GM18519 (cell line): ENCODE results near the gene AGPS.

ENCODE experiments used
- ATAC-seq: cut with Tn5 transposase; IDR thresholded peaks from one replicate; pipeline ENCODE4 v1.9.1; 2021; ENCODE audit warnings: mild to moderate bottlenecking, moderate library complexity; ENCODE audit not compliant: unreplicated experiment, low FRiP score

Gene AGPS

DNA sequence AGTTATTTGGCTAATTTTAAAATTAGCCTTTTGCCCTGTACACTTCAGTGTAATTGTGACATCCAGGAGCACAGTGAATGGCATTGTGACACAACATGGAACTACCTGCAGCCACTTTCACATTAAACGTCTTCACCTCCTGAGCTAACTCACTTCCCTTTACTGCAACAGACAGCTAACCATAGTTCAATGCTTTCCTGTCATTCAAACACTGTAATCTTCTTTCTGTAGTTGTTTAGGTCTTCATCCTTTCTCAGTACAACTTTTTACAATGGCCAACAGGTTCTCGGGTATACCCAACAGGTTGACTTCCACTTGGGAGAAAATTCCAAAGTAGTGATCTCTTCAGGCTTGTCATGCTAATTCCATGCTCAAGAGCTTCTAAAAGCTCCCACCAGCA lies 8.6 kb upstream of the AGPS start:
- ATAC-seq: no peak

DNA sequence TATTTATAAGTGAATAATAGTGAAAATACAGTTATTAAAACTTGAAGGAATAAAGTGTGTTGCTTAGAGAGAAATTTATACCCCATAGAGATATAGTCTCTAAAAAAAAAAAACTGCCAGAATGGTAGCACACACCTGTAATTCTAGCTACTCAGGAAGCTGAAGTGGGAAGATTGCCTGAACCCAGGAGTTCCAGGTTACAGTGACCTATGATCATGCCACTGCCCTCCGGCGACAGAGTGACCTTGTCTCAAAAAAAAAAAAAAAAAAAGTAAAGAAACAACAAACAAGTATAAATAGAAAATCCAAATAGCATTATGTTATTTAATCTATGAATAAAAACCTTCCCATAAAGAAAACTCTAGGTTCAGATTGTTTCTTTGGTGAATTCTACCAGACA lies 7.4 kb upstream of the AGPS start:
- no peak for ATAC-seq

DNA sequence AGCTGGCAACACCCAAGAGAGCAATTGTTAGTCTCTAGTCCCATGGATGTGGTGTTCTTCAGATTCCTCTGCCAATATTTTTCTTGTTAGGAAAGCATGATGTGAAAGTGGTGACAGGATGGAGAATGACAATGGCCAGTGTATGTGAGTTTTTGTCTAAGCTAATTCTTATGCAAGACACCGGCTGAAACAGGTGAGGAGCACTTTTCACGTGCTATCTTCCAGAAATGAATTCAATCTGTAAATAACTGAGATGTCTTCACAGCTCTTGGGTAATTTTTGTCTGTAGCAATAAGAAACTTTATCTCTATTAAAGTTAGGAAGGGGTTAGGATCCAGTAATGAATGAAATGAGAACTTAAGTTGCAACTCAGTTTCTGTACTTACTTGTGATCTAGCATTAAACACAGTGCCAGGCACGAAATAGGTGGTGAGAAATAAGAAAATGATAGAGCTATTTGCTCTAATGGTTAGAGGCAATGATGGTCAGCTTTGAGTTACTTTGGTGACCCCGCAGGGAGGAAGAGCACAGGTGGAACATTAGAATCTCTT lies 676 bp upstream of the AGPS start:
- no peak for ATAC-seq

DNA sequence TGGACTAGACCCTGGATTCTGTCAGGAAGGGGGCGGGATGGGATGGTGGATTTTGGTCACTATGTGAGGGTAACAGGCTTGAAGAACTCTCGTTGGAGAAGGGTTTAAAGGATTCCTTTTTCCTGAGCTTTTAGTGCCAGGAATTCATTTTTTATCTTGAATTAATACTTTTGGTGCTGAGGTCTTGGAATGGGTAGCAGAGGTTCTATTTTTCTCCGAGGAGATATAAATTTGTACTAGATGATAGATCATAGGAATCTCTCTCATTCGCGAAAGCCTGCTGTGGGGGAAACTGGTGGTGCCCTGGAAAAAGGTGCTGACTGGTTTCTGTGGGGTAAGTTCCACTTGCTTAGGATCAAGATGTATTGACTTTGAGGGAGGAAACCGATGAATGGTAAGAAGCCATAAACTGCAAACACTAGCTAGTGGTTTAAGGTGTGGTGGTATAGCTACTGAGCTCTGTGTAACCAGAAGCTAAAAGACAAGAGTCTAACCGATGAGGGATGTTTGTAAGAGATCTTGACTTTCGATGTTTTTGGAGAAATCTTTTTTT lies 706 bp downstream of the AGPS start:
- no peak for ATAC-seq

DNA sequence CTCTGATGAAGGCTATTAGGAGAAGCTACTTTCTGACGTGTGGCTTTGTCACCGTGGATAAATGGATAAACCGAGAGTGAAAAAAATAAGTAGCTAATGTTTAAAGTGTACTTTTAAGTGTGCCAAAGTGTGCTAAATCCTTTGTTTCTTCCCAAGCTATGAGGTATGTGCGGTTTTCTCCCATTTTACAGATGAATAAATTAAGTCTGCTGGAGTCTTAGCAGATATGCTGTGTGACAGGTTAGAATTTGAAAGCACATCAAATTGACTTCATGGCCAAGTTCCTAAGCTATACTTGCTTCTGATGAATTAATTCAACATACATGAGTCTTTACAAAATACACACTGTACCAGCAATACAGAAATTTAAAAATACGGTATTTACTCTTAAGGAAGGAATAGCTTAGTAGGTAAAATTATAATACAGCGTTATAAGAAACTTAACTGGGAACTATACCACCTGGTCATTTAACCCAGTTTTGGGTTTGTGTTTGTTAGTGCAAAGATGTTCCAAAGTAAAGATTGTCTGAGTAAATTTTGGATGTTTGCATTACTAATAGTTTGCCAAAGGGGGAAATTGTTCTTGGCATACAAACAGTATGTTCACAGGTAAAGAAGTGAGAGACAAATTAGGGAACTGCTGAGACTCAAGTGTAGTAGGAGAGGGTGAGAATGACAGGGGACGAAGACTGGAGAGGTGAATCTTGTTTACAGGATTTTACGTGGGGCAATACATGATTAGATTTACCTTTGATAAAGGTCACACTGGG lies 1.4 kb downstream of the AGPS start:
- ATAC-seq: no peak

DNA sequence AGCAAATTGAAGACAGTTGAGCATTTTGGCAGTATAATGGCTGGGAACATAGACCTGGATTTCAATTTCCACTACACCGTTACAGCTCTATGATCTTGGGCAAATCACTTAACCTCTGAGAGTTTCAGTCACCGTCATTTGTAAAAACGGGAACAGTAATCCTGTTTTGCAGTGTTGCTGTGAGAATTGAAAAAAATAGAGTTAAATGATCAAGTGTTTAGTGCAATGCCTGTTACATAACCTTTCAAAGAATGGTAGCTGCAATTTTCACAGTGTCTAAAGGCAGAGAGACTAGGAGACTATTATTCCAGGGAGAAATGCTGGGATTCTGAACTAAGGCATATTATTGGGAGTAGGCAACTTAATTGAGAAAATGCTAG lies 2.0 kb downstream of the AGPS start:
- ATAC-seq: no peak

DNA sequence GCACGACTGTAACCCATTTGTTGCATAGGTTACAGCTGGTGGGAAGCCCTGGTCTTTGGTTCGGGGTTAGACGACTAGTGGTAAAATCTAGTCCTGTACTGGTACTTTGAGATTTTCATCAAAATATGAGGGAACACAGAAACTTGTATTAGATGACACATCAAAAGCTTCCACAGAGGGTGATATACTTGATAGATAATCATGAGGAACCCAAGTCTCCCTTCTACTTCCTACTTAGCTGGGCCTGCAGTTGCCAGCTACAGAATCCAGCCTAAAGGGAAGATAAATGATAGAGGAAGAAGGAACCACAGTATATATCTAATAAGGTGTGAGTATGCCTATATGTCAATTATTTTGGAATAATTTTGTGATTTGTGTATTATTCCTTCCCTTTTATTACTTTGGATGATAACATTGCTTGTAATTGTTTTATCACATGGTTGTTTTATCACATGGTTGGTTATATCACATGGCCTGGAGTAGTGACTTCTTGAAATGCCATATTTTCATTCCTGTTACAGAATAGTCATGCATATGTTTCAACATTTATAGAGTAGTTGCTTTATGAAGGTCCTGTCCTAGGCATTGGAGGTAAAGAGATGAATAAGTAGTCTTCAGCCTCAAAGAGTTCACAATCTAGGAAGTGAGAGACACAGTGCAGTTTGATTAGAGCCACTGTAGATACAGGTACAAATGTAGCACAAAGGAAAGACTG lies 2.9 kb downstream of the AGPS start:
- no peak for ATAC-seq

DNA sequence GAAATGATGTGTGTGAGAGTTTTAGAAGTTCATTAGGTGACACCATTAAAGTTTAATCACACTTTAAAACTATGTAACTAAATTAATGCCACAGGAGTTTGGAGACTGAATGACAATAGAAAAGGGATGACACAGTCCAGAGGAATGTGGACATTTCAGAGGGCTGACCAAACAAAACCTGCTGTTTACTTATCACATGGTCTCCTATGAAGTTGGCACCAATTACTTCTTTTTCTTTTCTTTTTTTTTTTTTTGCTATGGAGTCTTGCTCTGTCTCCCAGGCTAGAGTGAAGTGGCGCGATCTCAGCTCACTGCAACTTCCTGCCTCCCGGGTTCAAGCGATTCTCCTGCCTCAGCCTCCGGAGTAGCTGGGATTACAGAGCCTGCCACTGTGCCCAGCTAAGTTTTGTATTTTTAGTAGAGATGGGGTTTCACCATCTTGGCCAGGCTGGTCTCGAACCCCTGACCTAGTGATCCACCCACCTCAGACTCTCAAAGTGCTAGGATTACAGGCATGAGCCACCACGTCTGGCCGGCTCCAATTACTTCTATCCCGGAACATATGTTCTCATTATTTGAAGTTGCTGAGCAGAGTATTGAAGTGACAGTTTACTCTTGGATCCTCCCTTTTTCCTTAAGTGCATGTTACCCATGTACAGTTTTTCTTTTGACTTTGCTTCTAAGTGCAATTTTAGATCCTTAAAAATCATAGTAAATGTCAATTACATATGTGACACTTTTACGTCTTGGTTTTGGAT lies 4.3 kb downstream of the AGPS start:
- no peak for ATAC-seq

DNA sequence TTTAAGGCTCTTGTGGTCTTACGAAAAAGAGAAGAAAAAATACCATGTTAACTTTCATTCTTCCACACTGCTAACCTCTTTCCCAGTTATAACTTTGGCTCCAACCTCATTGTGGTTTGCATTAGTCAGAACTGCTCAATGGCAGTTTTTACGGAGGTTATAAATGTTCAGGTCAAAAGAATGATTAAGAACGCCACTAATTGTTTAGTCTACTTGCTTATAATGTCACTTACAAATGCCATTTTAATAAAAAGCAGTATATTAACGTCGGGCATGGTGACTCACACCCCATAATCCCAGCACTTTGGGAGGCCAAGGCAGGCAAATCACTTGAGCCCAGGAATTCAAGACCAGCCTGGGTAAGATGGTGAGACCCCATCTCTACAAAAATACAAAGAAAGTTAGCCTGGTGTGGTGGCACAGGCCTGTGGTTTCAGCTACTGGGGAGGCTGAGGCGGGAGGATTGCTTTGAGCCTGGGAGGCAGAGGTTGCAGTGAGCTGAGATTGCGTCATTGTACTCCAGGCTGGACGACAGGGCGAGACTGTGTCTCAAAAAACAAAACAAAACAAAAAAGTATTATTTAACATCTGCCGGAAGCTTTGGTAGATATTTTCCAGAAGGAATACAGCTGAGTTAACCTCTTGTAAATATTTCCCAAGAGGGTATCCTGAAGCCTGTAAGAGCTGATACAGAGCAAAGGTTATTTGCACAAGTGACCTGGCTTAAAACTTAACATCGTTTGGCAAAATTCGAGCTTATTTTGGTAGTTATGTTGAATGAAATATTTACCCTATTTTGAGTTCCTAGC lies 5.1 kb downstream of the AGPS start:
- no peak for ATAC-seq

DNA sequence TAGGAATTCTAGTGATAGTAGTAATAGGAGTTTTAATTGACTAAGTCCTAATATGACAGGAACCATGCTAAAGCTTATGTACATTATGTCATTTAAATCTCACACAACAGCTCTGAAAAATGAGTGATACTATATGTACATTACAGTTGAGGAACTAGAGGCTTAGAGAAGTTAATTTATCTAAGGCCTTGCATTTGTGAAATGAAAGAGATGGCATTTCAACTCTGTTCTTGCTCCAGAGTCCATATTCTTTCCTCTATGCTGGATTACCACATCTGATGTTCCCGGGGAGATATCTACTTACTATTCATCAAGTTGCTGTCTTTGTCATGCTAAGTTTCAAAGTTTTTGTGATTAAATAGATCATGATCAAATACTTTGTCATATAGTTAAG lies 5.7 kb downstream of the AGPS start:
- ATAC-seq: no peak

DNA sequence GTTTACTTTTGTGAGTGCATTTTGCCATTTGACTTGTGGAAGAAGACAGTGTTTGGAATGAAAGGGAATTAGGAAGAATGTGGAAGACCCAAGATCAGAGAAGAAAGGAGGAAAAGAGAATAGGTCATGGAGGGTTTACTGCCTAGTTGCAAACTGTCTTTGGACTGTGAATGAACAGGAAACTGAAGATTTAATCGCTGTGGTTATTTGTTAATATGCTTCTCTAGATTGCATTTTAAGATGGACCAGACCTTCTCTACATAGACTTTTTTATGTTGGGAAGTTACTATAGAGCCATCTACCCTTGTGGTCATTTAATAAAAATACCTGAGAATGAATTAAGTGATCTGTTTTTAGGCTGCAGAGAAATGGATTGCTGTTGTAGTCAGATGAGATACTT lies 6.2 kb downstream of the AGPS start:
- ATAC-seq: no peak

DNA sequence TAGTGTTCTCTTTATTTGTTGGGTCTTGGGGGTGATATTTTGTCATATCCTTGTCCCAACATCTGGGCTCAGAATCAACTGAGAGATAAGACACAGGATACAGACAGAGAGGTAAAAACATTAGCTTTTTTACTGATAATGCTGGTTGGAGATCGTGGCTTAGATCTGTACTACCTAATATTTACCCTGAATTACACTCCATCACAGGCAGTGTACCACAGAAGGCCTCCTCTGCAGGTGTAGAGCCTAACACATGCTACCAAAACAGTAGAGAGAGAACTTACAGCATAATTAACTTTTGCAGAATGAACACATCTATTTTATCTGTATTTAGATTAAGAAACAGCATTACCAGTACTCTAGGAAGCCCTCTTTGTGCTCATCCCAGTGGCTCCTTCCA lies 6.8 kb downstream of the AGPS start:
- ATAC-seq: no peak

DNA sequence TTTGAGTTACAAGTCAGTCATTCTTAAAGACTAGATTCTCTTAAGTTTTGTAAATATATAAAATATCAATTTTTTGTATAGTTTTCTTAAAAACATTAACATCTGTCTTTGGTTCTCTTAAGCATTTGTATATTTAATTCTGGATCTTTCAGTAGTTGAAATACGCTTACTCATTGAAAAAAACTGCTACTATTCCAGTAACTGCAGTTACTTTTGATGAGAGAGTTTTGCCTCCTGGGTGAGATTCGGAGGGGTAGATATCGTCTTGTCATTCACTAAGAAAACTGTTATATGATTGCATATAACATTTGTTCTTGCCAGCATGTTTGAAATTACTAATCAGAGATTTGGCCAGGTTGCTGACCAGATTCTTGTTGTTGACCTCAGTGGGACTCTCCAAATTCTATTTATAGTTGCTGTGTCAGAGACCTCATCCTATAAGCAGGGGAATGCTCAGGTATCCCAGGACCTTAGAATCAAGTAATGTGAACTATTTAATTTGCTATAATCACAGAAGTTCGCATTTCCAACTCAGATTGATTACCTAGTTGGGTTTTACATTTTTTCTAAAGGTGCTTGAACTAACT lies 7.9 kb downstream of the AGPS start:
- ATAC-seq: no peak

DNA sequence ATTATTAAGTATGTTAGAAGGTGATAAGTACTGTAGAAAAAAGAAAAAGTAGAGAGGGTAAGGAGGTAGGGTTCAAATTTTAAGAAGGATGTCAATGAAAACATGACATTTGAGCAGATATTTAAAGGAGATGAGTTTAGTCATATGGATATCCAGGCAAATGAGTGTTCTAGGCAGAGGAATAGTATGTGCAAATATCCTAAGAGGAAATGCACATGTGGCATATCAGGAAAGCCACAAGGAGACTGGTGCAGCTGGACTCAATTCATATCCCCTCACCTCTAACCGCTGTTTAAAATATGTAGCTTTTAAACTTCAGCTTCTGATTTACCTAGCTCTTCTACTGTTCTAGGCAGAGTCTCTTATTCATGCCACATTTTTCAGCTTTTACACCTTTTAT lies 9.5 kb downstream of the AGPS start:
- ATAC-seq: no peak

DNA sequence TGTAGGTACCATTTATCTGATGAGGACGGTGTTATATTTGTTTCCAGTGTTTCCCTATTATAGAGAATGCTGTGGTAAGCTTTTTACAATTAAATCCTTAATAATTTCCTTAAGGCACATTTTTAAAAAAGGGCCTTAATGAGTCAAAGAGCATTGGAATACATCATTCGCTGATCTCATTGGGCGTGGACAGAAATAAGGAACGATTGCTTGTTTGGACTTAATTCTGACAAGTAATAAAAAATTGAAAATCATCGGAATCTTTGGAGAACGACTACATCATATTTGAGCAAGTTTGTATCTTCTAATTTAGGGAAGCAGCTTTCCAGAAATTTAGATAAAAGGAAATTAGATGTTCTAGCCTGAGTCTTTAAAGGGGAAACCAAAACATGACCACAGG lies 11.3 kb downstream of the AGPS start:
- no peak for ATAC-seq

DNA sequence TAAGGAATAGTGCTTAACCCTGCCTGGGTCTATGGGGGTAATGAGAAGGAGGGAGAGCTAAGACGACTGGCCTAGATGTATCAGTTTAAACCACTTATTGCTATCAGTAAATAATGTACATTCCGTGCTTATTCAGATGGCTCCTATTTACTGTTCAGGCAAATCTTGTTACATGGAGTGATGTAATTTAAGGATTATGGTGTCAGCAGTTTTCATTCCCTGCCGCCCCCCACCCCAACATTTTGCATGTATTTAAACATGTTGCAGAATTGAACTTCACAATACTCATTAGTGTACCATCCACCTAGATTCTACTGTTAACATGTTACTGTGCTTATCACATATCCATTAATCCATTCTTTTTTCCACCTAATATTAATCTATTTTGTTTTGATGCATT lies 11.7 kb downstream of the AGPS start:
- no peak for ATAC-seq

DNA sequence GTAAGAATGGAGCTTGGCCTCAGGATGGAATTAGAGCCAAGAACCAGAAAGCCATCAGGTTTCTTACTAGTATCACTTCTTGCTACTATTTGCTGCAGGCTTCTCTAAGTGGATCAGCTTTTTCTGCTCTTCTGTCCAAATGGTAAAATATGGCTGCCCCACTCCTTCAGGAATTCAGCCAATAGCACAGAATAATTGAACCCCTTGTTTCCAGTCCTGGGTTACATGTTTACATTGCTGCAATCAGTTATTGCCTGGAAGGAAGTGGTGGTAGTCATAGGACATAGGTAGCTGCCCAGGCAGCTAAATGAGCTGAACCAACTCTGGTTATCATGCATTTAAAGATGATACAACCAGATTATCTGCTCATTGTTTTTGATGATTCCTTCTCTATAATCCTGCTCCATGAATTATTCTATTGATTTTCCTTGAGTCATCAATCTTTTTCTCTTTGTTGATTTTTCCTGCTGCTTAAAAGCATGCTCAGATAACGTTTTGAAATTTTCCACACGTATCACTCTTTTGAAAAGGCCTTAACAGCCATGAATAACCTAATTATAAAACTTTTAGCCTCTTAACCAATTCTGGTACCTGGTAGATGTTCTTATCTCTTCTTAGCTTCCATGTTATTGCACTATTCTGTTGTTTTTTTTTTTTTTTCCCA lies 12.6 kb downstream of the AGPS start:
- no peak for ATAC-seq

DNA sequence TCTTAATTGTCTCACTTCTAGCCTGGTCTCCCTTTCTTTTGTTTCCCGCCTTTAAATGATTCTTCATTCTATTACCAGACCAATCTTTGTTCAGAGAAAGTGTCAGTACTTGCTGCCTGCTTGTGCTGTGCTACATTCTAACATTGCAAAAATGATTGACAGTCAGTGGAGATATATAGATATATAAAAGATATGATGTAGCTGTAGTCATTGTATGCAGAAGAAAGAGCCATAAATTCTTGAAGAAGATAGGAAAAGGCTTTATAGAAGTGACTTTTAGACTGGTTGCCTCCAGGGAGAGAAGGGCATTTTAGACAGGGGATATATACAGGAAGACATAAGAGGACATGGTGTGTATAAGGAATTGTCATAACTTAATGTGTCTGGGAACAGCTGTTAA lies 13.6 kb downstream of the AGPS start:
- no peak for ATAC-seq

DNA sequence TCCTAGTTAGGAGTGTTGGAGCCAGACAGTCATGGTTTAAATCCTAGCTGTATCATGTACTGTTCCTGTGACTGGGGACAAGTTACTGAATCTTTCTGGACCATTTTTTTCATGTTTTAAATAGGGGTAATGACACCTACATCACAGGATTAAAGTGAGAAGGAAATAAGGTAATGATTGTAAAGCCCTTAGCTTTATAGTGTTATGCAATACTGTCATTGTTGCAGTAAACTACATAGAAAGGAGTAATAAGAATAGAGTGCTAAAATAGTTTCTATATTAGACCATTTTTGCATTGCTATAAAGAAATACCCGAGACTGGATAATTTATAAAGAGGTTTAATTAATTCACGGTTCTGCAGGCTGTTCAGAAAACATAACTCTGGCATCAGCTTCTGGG lies 14.5 kb downstream of the AGPS start:
- ATAC-seq: no peak
